Loucy (cell line): ENCODE measurements around the gene SARNP.

Source experiments
- EZH2phosphoT487 ChIP-seq: fragments of 200-600 bp; IDR thresholded peaks from 2 replicates; pipeline ENCODE4 v1.6.1; 2018; ENCODE audit warnings: antibody characterized with exemption, mild to moderate bottlenecking, moderate library complexity, borderline replicate concordance
- TF ChIP-seq, protein P1 (sequence below): fragments of 200-600 bp; sonication (generic); conservative IDR thresholded peaks from 2 replicates; pipeline ENCODE4 v1.5.1; 2014; ENCODE audit warnings: mild to moderate bottlenecking, antibody characterized with exemption, low read length

DNA sequence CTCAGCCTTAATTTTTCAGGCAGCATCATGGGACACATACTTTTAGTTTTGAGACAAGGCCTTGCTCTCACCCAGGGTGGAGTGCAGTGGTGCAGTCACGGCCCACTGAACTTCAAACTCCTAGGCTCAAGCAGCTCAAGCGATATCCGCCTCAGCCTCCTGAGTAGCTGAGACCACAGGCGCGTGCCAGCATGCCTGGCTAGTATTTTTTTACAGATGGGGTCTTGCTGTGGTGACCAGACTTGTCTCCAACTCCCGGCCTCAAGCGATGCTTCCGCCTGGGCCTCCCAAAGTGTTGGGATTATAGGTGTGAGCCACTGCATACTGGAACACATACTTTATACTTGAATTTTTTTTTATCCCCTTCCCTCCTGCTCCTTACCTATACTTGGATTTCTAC lies 94.6 kb downstream of the SARNP start:
- TF ChIP-seq, protein P1, sequence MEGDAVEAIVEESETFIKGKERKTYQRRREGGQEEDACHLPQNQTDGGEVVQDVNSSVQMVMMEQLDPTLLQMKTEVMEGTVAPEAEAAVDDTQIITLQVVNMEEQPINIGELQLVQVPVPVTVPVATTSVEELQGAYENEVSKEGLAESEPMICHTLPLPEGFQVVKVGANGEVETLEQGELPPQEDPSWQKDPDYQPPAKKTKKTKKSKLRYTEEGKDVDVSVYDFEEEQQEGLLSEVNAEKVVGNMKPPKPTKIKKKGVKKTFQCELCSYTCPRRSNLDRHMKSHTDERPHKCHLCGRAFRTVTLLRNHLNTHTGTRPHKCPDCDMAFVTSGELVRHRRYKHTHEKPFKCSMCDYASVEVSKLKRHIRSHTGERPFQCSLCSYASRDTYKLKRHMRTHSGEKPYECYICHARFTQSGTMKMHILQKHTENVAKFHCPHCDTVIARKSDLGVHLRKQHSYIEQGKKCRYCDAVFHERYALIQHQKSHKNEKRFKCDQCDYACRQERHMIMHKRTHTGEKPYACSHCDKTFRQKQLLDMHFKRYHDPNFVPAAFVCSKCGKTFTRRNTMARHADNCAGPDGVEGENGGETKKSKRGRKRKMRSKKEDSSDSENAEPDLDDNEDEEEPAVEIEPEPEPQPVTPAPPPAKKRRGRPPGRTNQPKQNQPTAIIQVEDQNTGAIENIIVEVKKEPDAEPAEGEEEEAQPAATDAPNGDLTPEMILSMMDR: no peak
- TF ChIP-seq EZH2phosphoT487: no peak
